GM23338 (cell line): Measurements from ENCODE around the gene GCKR. TPM values are rescaled to one million over a fixed set of nuclear protein-coding genes. Genes with fewer than 3 reads are reported as not detected.
A peak's percentile ranks its signal among the peaks of the same experiment; 100 is the strongest.

Experiments
- ATAC-seq: fragments of 200-7000 bp; cut with Tn5 transposase; 3 replicates; pipeline ENCODE4 v1.9.1; 2020
- DNase-seq: peaks from one replicate; pipeline ENCODE4 v3.0.0-alpha.2; 2015; ENCODE audit warnings: low spot score
- H2AFZ ChIP-seq: fragments of 200-600 bp; sonication (generic); 2 replicates; pipeline ENCODE4 v1.8.0; 2016; ENCODE audit warnings: antibody characterized with exemption, mild to moderate bottlenecking, moderate library complexity
- H3F3A ChIP-seq: fragments of 200-600 bp; sonication (generic); replicated peaks from 2 replicates; pipeline ENCODE4 v1.8.0; 2017; ENCODE audit warnings: antibody characterized with exemption, mixed run types, low read depth
- H3K27ac ChIP-seq: fragments of 200-600 bp; sonication (generic); 2 replicates; pipeline ENCODE4 v1.6.1; 2016; ENCODE audit warnings: low read depth
- H3K27me3 ChIP-seq: fragments of 200-600 bp; sonication (generic); 2 replicates; pipeline ENCODE4 v1.8.0; 2016; ENCODE audit warnings: mild to moderate bottlenecking, mixed run types, moderate library complexity; ENCODE audit not compliant: insufficient read depth
- H3K36me3 ChIP-seq: fragments of 200-600 bp; sonication (generic); 2 replicates; pipeline ENCODE4 v1.8.0; 2016; ENCODE audit warnings: mild to moderate bottlenecking; ENCODE audit not compliant: insufficient read depth
- H3K4me1 ChIP-seq: fragments of 200-600 bp; sonication (generic); 2 replicates; pipeline ENCODE4 v1.8.0; 2016; ENCODE audit warnings: mild to moderate bottlenecking, moderate library complexity; ENCODE audit not compliant: insufficient read depth
- H3K4me2 ChIP-seq: fragments of 200-600 bp; sonication (generic); 2 replicates; pipeline ENCODE4 v1.7.1; 2017; ENCODE audit warnings: mixed run types
- H3K4me3 ChIP-seq: fragments of 200-600 bp; sonication (generic); 2 replicates; pipeline ENCODE4 v1.6.1; 2016; ENCODE audit warnings: mixed run types
- H3K79me2 ChIP-seq: fragments of 200-600 bp; sonication (generic); replicated peaks from 2 replicates; pipeline ENCODE4 v1.8.0; 2017; ENCODE audit warnings: mild to moderate bottlenecking; ENCODE audit not compliant: insufficient read depth
- H3K9me2 ChIP-seq: fragments of 200-600 bp; sonication (generic); 2 replicates; pipeline ENCODE4 v1.8.0; 2017; ENCODE audit not compliant: insufficient read depth
- H4K20me1 ChIP-seq: fragments of 200-600 bp; sonication (generic); replicated peaks from 2 replicates; pipeline ENCODE4 v1.8.0; 2017; ENCODE audit warnings: mild to moderate bottlenecking; ENCODE audit not compliant: insufficient read depth
- H3K27ac Mint-ChIP-seq: 2 replicates; pipeline ENCODE4 v1.8.0; 2020; ENCODE audit warnings: inconsistent platforms, mild to moderate bottlenecking, moderate library complexity, mixed read lengths
- H3K27me3 Mint-ChIP-seq: 3 replicates; pipeline ENCODE4 v1.8.0; 2022; ENCODE audit warnings: low read depth, mild to moderate bottlenecking, moderate library complexity, mixed read lengths, inconsistent platforms; ENCODE audit not compliant: insufficient read depth, poor library complexity
- H3K36me3 Mint-ChIP-seq: 3 replicates; pipeline ENCODE4 v1.8.0; 2021; ENCODE audit warnings: low read depth, mild to moderate bottlenecking, inconsistent platforms, moderate library complexity, mixed read lengths
- H3K4me1 Mint-ChIP-seq: 3 replicates; pipeline ENCODE4 v1.8.0; 2020; ENCODE audit warnings: mild to moderate bottlenecking, inconsistent platforms, mixed read lengths
- H3K4me3 Mint-ChIP-seq: 3 replicates; pipeline ENCODE4 v1.8.0; 2021; ENCODE audit warnings: moderate library complexity, mild to moderate bottlenecking, inconsistent platforms, mixed read lengths
- H3K9me3 Mint-ChIP-seq: 3 replicates; pipeline ENCODE4 v1.8.0; 2020; ENCODE audit warnings: moderate library complexity, mild to moderate bottlenecking, inconsistent platforms, mixed read lengths
- CREB1 ChIP-seq: fragments of 250-450 bp; sonication (Bioruptor Pico); IDR thresholded peaks from 2 replicates; pipeline ENCODE4 v1.5.0; 2020; ENCODE audit warnings: low read depth, mild to moderate bottlenecking, moderate library complexity
- CTCF ChIP-seq, 2 experiments: fragments of 200-600 bp in 1 of 2; sonication (generic) in 1 of 2; conservative IDR thresholded peaks; 2 replicates each; pipeline versions ENCODE4 v1.5.1 to v1.6.1; 2016 to 2017; ENCODE audit warnings: antibody characterized with exemption in 2 of 2, low read depth in 2 of 2, mild to moderate bottlenecking in 2 of 2, moderate library complexity in 1 of 2
- ETS1 ChIP-seq: IDR thresholded peaks from 2 replicates; pipeline ENCODE4 v1.6.1; 2016; ENCODE audit warnings: antibody characterized with exemption
- EZH2 ChIP-seq: fragments of 200-600 bp; sonication (generic); IDR thresholded peaks from one replicate; pipeline ENCODE4 v1.8.0; 2017; ENCODE audit warnings: antibody characterized with exemption, mild to moderate bottlenecking, low read depth; ENCODE audit not compliant: unreplicated experiment
- EZH2phosphoT487 ChIP-seq: fragments of 200-600 bp; sonication (generic); IDR thresholded peaks from one replicate; pipeline ENCODE4 v1.8.1; 2018; ENCODE audit warnings: antibody characterized with exemption; ENCODE audit not compliant: unreplicated experiment
- JUNB ChIP-seq: IDR thresholded peaks from one replicate; pipeline ENCODE4 v1.6.1; 2016; ENCODE audit warnings: antibody characterized with exemption; ENCODE audit not compliant: unreplicated experiment
- NANOG ChIP-seq: IDR thresholded peaks from 2 replicates; pipeline ENCODE4 v1.6.1; 2016; ENCODE audit warnings: antibody characterized with exemption, borderline replicate concordance
- POLR2AphosphoS5 ChIP-seq: IDR thresholded peaks from 2 replicates; pipeline ENCODE4 v1.6.1; 2016; ENCODE audit warnings: antibody characterized with exemption, low read depth
- STAT1 ChIP-seq: IDR thresholded peaks from one replicate; pipeline ENCODE4 v1.6.1; 2016; ENCODE audit warnings: antibody characterized with exemption; ENCODE audit not compliant: unreplicated experiment
- ZNF114 ChIP-seq: fragments of 250-450 bp; sonication (Bioruptor Pico); IDR thresholded peaks from 2 replicates; pipeline ENCODE4 v1.5.0; 2020; ENCODE audit warnings: mild to moderate bottlenecking, moderate library complexity
- ZNF331 ChIP-seq: fragments of 250-450 bp; sonication (Bioruptor Pico); IDR thresholded peaks from 2 replicates; pipeline ENCODE4 v1.5.0; 2020; ENCODE audit warnings: low read depth, mild to moderate bottlenecking, moderate library complexity
- ZNF462 ChIP-seq: fragments of 250-450 bp; sonication (Bioruptor Pico); IDR thresholded peaks from 2 replicates; pipeline ENCODE4 v1.5.0; 2020; ENCODE audit warnings: mild to moderate bottlenecking, moderate library complexity
- polyA plus RNA-seq: library from polyadenylated mRNA; unstranded; fragments of >200 nt; fragmentation: Nextera tagmentation; extraction: Ambion mirVana; gene quantifications from 2 replicates; pipeline ENCODE4 v1.2.1, GENCODE V29; 2016
- total RNA-seq: library from RNA; depleted of rRNA; stranded (reverse); fragments of >200 nt; shearing (Covaris generic); gene quantifications from 2 replicates; pipeline ENCODE4 v1.2.3, GENCODE V29; 2014
- TF ChIP-seq, protein P1 (sequence below): IDR thresholded peaks from one replicate; pipeline ENCODE4 v1.6.1; 2018; ENCODE audit warnings: antibody characterized with exemption; ENCODE audit not compliant: unreplicated experiment

The GCKR gene
- total and polyA plus RNA-seq, 2 experiments from 2014 or later, result not detected

- Histone ChIP-seq H4K20me1 (no peaks in the 10 kb centered on the region), H3K4me2 (peak overlapping the region; percentile 98), H3K79me2 (no peaks in the 10 kb centered on the region), H3K36me3 (no peaks in the 10 kb centered on the region), H3K27ac (no peak overlapping the region), H2AFZ (peak overlapping the region; percentile 100), H3K27me3 (peaks cover 31% of the 10 kb centered on the region), H3F3A (no peaks in the 10 kb centered on the region), H3K4me3 (peak overlapping the region; percentile 98), H3K4me1 (0 out of 2 replicates have a peak, but pooled peaks cover 15% of the 10 kb centered on the region), H3K9me2 (no peaks in the 10 kb centered on the region)
- peak overlapping the region; percentile 92 for H3K4me3 Mint-ChIP-seq
- peaks cover 20% of the 10 kb centered on the region for H3K27me3 Mint-ChIP-seq
- H3K27ac Mint-ChIP-seq, result no peak overlapping the region
- TF ChIP-seq CTCF (conservative IDR thresholded peaks at IDR 0.05; ENCODE audit: low read depth in 2 of 2), result no peak
- no peak for TF ChIP-seq STAT1
- no peak for TF ChIP-seq ETS1
- TF ChIP-seq CREB1, result no peak
- no peak for TF ChIP-seq ZNF331
- no peak for TF ChIP-seq EZH2phosphoT487
- TF ChIP-seq ZNF462 (CRISPR knock-in tag), result no peak
- no peak for TF ChIP-seq NANOG
- no peak for TF ChIP-seq ZNF114
- no peak for TF ChIP-seq JUNB
- TF ChIP-seq, protein P1, sequence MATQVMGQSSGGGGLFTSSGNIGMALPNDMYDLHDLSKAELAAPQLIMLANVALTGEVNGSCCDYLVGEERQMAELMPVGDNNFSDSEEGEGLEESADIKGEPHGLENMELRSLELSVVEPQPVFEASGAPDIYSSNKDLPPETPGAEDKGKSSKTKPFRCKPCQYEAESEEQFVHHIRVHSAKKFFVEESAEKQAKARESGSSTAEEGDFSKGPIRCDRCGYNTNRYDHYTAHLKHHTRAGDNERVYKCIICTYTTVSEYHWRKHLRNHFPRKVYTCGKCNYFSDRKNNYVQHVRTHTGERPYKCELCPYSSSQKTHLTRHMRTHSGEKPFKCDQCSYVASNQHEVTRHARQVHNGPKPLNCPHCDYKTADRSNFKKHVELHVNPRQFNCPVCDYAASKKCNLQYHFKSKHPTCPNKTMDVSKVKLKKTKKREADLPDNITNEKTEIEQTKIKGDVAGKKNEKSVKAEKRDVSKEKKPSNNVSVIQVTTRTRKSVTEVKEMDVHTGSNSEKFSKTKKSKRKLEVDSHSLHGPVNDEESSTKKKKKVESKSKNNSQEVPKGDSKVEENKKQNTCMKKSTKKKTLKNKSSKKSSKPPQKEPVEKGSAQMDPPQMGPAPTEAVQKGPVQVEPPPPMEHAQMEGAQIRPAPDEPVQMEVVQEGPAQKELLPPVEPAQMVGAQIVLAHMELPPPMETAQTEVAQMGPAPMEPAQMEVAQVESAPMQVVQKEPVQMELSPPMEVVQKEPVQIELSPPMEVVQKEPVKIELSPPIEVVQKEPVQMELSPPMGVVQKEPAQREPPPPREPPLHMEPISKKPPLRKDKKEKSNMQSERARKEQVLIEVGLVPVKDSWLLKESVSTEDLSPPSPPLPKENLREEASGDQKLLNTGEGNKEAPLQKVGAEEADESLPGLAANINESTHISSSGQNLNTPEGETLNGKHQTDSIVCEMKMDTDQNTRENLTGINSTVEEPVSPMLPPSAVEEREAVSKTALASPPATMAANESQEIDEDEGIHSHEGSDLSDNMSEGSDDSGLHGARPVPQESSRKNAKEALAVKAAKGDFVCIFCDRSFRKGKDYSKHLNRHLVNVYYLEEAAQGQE, result no peak
- no peak for TF ChIP-seq EZH2
- no peak for TF ChIP-seq POLR2AphosphoS5
- H3K9me3 Mint-ChIP-seq, result no peaks in the 10 kb centered on the region
- DNase-seq (no peak), ATAC-seq (no peak)
- no peaks in the 10 kb centered on the region; the same call in 2 of the 3 replicates for H3K36me3 Mint-ChIP-seq
- peaks cover 16% of the 10 kb centered on the region for H3K4me1 Mint-ChIP-seq
These were observed 741 bp upstream of the GCKR start for GRCh38 chr2:27495840-27496356.
